ENCODE results near the gene GFOD1. TPM values are rescaled to one million over a fixed set of nuclear protein-coding genes. Genes with fewer than 3 reads are reported as not detected.

GFOD1 gene
- total RNA-seq = 1.9 and 3.5 TPM in 2 replicates

GRCh38 chr6:13487122-13488014, at the start of gene GFOD1:
TSS of gene GFOD1 (minus strand) at chr6:13487600. CDS start at chr6:13486890, 710 bp downstream.

DNA sequence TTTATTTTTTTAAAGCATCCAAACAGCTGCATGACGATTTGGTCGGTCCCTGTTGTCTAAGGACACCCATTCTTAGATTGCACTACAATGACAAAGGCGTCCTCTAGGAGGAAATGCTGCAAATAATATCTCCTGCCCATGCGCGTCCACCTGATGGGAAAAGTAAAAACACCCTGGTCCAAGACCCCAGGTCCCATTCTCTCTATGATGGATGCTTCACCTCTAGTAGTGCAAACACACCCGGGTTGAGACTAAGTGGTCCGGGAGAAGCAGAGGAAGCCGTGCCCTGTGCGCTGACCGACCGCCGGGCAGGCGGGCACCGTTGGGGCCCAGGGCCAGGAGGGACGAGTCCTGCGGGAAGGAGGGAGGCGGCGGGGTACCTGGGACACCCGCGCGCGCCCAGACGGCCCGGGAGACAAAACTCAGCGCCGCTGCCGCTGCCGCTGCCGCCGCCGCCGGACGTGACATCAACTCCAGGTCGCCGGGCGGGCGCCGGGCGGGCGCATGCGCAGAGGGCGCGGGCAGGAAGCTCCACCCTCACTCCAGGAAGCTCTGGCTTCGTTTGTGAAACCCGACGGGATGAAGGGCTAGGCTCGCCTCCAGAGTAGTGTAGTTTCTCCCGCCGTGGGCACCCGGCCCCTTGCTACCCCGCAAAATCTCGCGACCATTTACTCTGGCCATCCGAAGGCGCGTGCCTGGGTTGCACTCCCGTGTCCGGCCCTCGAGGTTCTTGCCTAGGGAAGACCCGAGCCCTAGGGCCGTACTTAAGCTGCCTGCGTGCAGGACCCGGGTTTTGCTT, 159.1 kb downstream of the GFOD1 start, which contains the start of gene TBC1D7:
Gene TBC1D7 (minus strand): TSS at position 462 of the 799 bp plus-strand sequence. CDS start 1,639 bp downstream, outside the sequence.

Other genes starting within 250 kb of the GFOD1 start
- gene TBC1D7, start 159.1 kb downstream of the GFOD1 start, total RNA-seq = 9.7 and 15.4 TPM in 2 replicates
- gene SIRT5, start 87.0 kb upstream of the GFOD1 start, total RNA-seq = 4.8 and 5.7 TPM in 2 replicates
- gene NOL7, start 127.7 kb upstream of the GFOD1 start, total RNA-seq = 39.0 and 48.5 TPM in 2 replicates
- gene RANBP9, start 224.2 kb upstream of the GFOD1 start, total RNA-seq = 29.2 and 32.8 TPM in 2 replicates

Data from bronchial smooth muscle cell (primary cell).